Fibroblast of the conjunctiva (primary cell): Measurements from ENCODE around the gene TSPYL6.

Source experiments
- DNase-seq: peaks from one replicate; pipeline ENCODE4 v3.0.0-alpha.2; 2010; ENCODE audit warnings: low read depth

TSPYL6 gene

DNA sequence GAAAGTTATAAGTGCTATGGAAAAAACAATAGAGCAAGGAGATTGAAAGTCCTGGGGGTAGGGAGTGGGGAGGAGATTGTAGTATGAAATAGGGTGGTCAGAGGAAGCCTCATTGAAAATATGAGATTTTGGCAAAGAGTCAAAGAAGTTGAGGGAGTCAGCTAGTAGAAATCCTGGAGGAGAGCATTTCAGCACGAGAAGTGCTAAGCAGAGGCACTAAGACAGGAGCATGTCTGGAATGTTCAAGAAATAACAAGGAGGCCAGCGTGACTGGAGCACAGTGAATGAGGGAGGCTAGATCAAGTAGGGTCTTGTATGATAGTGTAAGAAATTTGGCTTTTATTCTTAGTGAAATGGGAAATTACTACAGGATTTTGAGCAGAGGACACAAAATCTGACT lies 2.1 kb upstream of the TSPYL6 start:
- DNase-seq, result no peak

DNA sequence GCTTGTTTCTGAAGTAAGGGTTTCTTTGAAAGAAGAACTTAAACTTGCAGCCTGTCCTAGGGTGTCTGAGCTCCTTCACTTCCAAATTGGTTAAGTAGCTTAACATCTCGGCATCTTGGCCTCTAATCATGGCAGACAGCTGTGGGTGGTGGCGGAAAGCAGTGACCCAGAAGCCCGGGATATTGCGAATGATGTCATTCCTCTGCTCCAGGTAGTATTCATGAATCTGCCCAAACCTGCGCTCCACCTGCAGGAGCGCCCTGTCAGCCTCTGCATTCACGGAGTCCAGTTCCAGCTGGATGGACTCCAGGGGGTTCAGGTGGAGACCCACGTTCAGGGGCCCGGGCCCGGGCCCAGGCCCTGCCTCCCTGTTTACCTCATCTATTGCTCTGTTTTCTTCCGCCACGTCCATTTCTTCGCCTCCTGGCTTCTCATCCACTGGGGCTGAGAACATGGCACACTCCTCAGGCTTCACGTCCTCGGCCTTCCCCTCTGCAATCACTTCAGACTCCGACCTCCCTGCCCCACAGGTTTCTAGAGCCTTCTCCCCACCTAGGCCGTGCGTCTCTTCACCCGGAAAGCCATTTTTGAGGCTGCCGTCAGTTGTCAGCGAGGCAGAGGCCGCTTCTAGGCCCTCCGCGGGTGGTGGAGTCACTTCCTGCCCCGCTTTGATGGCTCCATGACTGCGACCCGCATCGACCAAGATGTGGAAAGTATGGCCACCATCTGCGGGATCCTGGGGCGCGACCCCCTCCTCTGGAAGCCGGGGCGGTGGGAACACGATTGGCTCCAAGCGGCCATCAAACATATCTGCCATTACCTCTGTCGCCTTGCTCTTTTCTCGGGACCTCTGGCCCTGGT lies 569 bp downstream of the TSPYL6 start:
- DNase-seq, result no peak

DNA sequence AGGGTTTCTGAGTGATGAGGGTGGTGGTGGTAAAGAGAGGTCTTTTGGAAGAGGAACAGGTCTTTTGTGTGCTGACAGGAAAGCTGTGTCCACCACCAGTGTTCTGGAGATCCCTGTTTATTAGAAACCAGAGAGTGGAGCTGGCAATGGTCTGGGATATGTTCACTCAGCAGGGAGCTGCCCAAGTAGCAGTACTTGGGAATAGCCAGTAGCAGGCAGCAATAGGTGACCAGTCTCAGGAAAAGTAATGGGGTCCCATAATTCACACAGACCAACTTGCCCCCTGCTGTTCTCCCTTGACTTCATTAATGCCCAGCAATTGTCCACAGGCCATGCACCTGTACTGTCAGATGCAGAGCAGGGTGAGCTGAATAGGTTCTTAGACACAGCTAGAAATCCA lies 1.8 kb downstream of the TSPYL6 start:
- no peak for DNase-seq

- no peak for DNase-seq
Observed at GRCh38 chr2:54249629-54250028, 6.4 kb downstream of the TSPYL6 start.

GRCh38 chr2:54247115-54247514 lies 8.9 kb downstream of the TSPYL6 start:
- DNase-seq, result no peak

- peak; percentile 9 for DNase-seq
Observed at GRCh38 chr2:54240515-54241469, 15.2 kb downstream of the TSPYL6 start.

DNA sequence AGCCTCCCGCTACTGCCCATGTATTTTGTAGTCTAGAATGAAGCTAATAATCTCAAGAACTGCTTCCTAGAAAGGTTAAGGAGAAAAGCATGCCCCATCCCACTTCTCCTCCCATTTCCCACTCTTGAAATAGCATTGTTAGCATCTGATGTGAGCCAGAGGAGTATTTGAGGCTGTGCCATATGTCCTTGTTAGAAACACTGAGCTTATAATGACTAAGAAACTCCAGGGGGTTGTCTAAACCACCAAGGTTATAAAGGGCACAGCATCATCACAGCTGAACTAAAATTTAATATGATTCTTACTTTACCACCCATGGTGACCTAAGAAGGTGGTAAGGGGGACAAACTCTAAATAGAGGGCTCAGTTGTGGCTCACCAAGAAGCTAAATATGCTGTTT lies 16.6 kb downstream of the TSPYL6 start:
- peak; percentile 49 for DNase-seq

DNA sequence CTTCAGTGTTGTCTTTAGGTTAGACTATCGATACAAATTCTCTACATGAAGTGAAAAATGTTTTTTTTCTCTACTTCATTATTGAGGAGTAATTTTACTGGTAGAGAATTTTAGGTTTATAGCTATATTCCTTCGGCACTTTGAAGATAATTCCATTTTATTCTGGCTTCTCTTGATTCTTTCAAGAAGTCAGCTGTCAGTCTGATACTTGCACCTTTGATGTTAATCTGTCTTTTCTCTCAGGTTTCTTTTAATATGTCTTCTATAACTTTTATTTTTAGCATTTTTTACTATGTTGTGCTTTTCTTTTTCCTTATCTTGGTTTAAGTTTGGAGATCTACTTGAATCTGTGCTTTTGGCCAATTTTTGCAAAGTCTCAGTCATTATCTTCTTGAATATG lies 18.6 kb downstream of the TSPYL6 start:
- no peak for DNase-seq

- DNase-seq, result no peak
Observed at GRCh38 chr2:54233832-54234649, 22.0 kb downstream of the TSPYL6 start.

DNA sequence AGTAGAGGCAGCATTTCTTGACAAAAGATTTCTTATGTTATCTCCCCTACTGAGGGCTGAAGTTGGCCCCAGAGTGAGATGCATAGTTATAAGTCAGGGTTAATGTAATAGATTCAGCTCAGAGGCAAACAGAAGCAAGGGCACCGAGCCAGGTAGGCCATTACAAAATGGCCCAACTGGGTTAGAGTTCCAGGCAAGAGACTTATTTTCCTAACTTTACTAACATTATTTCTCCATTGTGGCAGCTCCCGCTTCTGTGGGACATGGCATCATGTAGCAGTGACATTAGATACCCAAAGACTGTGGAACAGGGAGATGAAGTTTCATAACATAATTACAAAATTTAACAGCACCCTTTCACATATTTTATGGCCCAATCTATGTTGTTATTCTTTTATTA lies 27.1 kb downstream of the TSPYL6 start:
- DNase-seq, result no peak

- DNase-seq, result no peak
Observed at GRCh38 chr2:54227798-54228197, 28.2 kb downstream of the TSPYL6 start.

DNA sequence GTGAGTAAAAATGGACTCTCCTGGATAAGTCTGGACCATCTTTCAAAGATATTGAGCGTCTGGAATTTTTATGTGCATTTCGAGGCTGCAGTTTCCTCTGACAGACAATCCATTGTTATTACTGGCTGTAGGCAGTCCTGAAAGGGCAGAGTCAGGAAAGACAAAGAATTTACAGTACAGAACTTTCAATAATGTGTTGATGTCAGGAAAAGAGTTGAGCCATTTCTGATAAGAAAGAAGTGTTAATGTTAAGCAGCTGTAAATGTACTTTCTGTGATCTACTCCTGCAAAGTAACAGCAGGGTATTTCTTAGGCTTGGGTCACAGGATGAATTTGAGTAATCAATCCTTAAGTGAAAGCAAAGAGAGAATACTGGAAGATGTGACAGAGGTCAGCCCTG lies 29.8 kb downstream of the TSPYL6 start:
- DNase-seq, result no peak

DNA sequence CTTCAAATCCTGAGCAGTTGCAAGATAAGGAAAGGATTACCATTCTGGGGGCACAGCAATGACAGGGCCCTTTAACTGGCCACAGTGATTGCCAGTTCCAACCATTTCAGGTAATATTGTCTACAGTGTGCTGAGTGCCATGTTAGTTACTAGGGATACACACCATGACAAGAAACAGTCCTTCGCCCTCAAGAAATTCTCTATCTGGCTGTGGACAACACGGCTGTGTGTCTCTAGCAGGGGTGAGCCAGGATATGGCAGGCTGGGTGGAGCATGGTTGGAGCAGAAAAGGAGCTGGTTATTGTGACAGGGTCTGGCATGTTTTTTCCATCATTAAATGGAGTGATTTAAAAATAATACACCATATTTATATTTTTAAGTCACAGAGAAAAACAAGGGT lies 31.0 kb downstream of the TSPYL6 start:
- DNase-seq, result no peak

GRCh38 chr2:54213082-54213481 lies 42.9 kb downstream of the TSPYL6 start:
- DNase-seq, result no peak

DNA sequence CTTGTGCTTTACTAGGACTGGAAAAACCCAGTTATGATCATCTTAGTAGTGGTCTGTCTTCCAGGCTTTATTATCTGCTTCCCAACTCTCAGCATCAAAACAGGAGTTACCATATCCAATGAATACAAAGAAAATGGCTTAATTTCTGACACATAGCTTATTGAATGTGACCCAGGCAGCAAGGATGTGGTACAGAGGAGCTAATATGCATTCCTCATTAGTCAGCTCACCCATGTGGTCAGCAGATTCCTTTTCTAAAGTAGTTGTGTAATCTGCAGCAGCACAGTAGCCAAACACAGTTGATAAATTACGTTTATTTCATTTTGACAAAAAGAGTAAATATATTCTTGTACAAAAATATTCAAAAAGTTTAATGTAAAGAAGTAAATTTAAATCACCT lies 43.6 kb downstream of the TSPYL6 start:
- DNase-seq, result peak; percentile 70

DNA sequence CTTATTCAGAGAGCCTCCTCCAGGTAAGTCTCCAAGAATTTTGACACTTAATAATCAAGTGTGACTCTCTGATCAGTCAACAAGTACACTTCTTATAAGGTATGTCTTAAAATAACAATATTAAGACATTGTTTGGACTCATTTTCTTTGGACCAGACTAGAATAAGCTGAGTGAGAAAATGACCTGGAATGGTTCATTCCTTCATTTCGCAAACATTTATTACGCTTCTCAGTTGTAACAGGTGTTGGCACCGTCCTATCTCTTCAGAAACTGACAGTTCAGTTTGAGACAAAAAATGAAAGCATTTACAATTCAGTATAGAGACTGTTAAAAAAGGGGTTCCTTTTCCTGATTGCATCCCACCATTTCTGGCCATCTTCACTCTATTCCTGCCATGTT lies 46.6 kb downstream of the TSPYL6 start:
- no peak for DNase-seq

- peak; percentile 40 for DNase-seq
Observed at GRCh38 chr2:54208364-54209240, 47.4 kb downstream of the TSPYL6 start.

GRCh38 chr2:54207666-54208195 lies 48.3 kb downstream of the TSPYL6 start:
- peak; percentile 70 for DNase-seq

DNA sequence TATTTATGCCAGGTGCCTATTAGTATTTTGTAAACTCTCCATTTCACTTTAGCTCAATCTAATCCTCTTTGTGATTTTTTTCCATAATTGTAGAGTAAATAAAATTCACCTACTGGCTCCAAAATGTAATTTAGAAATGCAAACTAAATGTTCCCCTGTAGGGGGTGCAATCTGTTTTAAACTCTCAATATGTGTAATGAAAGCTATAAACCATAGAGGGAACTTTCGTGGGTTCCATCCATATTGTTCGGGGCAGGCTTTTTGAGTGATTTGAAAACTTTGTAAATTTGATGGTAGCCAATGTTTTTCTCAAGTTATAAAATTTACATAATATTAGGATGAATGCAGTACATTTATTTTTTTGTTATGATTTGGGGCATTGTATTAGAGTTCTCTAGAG lies 49.4 kb downstream of the TSPYL6 start:
- DNase-seq, result peak; percentile 26

GRCh38 chr2:54204476-54204875 lies 51.6 kb downstream of the TSPYL6 start:
- no peak for DNase-seq
